SJSA1 (cell line): ENCODE data around the gene MBD3L1. TPM values are rescaled to one million over a fixed set of nuclear protein-coding genes. Genes with fewer than 3 reads are reported as not detected.

Experiments
- DNase-seq, 2 experiments: peaks; one replicate each; pipeline ENCODE4 v3.0.0-alpha.2; 2015 to 2020; ENCODE audit warnings: low spot score in 2 of 2, low read depth in 1 of 2
- H3K27ac ChIP-seq: fragments of 250-450 bp; sonication (Bioruptor Pico); 2 replicates; pipeline ENCODE4 v1.5.1; 2020; ENCODE audit warnings: mild to moderate bottlenecking, moderate library complexity
- H3K27me3 ChIP-seq: fragments of 250-450 bp; sonication (Bioruptor Pico); replicated peaks from 2 replicates; pipeline ENCODE4 v1.5.1; 2020; ENCODE audit warnings: mild to moderate bottlenecking, moderate library complexity
- H3K36me3 ChIP-seq: fragments of 250-450 bp; sonication (Bioruptor Pico); 2 replicates; pipeline ENCODE4 v1.5.1; 2020; ENCODE audit warnings: mild to moderate bottlenecking
- H3K4me1 ChIP-seq: fragments of 250-450 bp; sonication (Bioruptor Pico); replicated peaks from 2 replicates; pipeline ENCODE4 v1.6.1; 2021; ENCODE audit warnings: mild to moderate bottlenecking
- H3K4me3 ChIP-seq: fragments of 250-450 bp; sonication (Bioruptor Pico); 2 replicates; pipeline ENCODE4 v1.5.1; 2020; ENCODE audit warnings: mild to moderate bottlenecking
- H3K9me3 ChIP-seq: fragments of 250-450 bp; sonication (Bioruptor Pico); replicated peaks from 2 replicates; pipeline ENCODE4 v1.5.1; 2020; ENCODE audit warnings: mild to moderate bottlenecking
- total RNA-seq: library from RNA; depleted of rRNA; stranded (reverse); fragments of >200 nt; shearing (Covaris generic); gene quantifications from 2 replicates; pipeline ENCODE4 v1.2.3, GENCODE V29; 2014

The MBD3L1 gene
- total RNA-seq, 1 experiment from 2014 or later: not detected

DNA sequence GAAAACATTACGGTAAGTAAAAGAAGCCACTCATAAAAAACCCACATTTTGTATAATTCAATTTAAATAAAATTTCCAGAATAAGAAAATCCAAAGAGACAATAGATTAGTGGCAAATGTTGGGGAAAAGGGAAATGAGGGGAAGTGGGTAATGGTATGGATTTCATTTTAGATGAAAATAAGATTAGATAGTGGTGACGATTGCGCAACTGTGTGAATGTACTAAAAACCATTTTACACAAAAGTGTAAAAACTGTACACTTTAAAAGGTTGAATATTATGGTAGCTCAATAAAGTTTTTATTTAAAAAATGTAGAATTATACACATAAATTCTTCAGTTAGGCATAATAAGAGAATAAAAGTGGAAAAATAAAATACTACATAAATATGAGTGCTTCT lies 3.7 kb downstream of the MBD3L1 start:
- Histone ChIP-seq H3K9me3 (no peaks in the 10 kb centered on the region; the same call in 1 of the 2 replicates), H3K4me3 (no peak overlapping the region), H3K36me3 (0 out of 2 replicates have a peak, but pooled peaks cover 6% of the 10 kb centered on the region), H3K4me1 (no peaks in the 10 kb centered on the region), H3K27me3 (peaks cover 5% of the 10 kb centered on the region; the same call in 1 of the 2 replicates), H3K27ac (no peak overlapping the region)
- DNase-seq: no peak

DNA sequence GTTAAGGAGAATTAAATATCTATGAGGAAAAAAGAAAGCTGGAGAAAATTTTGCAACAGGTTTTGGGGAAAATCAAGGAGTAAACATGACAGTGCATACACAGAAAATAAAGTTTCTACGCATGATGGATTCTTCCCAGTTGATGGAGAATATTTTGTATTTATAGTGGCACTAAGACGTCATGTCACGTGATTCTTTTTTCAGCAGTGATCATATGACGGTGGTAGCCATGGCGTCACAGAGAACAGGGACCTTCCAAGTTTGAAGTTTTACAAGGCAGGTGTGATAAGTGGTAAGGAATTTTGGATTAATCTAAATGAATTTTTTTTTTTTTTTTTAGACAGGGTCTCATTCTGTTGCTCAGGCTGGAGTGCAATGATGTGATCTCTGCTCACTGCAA lies 8.5 kb downstream of the MBD3L1 start:
- Histone ChIP-seq H3K27ac (no peak overlapping the region), H3K9me3 (no peaks in the 10 kb centered on the region), H3K27me3 (peaks cover 5% of the 10 kb centered on the region; the same call in 1 of the 2 replicates), H3K36me3 (no peaks in the 10 kb centered on the region), H3K4me1 (no peaks in the 10 kb centered on the region), H3K4me3 (no peak overlapping the region)
- DNase-seq: no peak

DNA sequence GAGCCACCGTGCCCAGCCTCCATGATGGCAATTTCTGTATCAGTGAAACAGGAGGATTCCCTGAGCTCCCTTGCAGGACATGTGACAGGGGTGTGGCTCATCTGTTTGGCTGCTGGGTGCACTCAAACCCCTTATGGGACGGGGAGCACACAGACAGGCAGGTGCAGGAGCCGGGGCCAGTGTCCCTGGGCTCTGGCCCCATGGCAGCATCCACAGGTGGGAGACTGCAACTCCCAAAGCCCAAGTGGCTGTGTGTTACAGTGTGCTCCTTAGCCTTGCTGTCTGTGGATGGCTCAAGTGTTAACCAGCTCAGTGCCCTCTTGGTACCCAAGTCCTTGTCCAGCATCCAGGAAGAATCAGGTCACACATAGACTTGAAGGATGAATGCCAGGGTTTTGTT lies 14.6 kb downstream of the MBD3L1 start:
- no peak overlapping the region for H3K4me3 ChIP-seq
- no peaks in the 10 kb centered on the region for H3K9me3 ChIP-seq
- no peaks in the 10 kb centered on the region for H3K4me1 ChIP-seq
- H3K27me3 ChIP-seq: no peaks in the 10 kb centered on the region
- H3K27ac ChIP-seq: no peak overlapping the region
- DNase-seq: no peak
- H3K36me3 ChIP-seq: no peaks in the 10 kb centered on the region

DNA sequence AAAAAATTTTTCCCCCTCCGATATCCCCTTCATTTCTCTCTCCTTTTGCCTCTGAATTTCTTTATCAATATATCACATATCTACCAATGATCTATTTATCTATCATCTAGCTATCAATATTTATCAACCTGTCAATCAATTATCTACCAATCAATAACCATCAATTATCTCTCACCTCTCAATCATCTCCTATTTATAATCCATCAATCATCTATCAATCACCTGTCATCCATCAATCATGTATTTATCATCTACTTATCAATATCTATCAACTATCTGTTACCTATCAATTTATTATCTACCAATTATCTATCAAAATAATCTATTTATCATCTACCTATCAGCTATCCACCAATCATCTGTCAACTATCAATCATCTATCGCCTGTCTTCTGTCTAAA lies 17.1 kb downstream of the MBD3L1 start:
- no peaks in the 10 kb centered on the region for H3K27me3 ChIP-seq
- DNase-seq: no peak
- H3K9me3 ChIP-seq: no peaks in the 10 kb centered on the region
- no peaks in the 10 kb centered on the region for H3K36me3 ChIP-seq
- H3K4me3 ChIP-seq: no peak overlapping the region
- H3K4me1 ChIP-seq: no peaks in the 10 kb centered on the region
- no peak overlapping the region for H3K27ac ChIP-seq

DNA sequence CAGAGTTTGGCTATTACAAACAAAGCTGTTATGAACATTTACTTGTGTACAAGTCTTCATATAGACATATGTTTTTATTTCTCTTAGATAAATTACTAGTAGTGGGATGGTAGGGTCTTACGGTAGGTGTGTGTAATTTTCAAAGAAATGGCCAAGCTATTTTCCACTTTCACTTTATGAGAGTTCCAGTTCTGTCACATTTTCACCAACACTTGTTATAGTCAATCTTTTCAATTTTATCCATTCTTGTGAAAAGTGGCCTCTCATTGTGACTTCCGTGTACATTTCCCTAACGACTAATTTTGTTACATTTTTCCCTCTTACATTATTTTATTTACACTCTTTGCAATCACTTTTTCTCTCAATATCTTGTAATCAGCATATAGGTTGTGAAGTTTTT lies 18.3 kb downstream of the MBD3L1 start:
- H3K9me3 ChIP-seq: no peaks in the 10 kb centered on the region
- no peak for DNase-seq
- no peaks in the 10 kb centered on the region for H3K4me1 ChIP-seq
- no peaks in the 10 kb centered on the region for H3K27me3 ChIP-seq
- H3K36me3 ChIP-seq: no peaks in the 10 kb centered on the region
- no peak overlapping the region for H3K27ac ChIP-seq
- H3K4me3 ChIP-seq: no peak overlapping the region

DNA sequence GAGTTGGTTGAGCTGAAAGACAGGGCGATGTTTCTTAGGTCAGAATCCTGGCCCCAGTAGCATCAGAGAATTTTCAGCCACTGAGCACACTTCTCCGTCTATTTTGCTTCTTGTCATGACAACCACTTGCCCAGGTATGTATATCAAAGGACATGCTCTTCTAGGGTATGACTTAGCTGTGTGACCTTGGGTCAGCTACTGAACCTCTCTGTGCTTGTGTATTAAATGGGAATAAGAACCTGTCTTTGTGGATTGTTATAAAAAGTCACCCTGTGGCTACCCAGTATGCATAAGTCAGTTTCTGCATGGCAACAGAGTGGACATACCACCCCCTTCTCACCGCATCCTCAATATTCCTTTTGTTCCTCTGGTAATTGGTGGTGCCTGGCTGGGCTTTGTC lies 26.1 kb downstream of the MBD3L1 start:
- Histone ChIP-seq H3K27me3 (no peaks in the 10 kb centered on the region; the same call in 1 of the 2 replicates), H3K27ac (no peak overlapping the region), H3K4me1 (no peaks in the 10 kb centered on the region), H3K4me3 (no peak overlapping the region), H3K9me3 (no peaks in the 10 kb centered on the region), H3K36me3 (no peaks in the 10 kb centered on the region)
- no peak for DNase-seq

DNA sequence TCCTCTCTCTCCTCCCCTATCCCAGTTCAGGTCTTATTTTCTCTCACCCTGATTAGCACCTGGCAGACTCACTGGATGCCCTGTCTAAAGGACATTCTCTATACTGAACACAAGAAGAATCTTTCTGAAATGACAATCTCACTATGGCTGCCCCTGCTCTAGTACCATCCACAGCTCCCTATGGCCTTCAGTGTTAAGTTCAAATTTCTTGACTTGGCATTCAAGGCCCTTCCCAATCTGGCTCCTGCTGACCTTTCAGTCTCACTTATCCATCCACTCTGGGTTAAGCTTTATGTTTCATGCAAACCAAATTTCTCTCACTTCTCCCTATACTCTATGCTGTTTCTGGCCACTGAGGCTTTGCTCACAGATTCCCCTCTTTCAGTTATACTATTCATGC lies 34.2 kb downstream of the MBD3L1 start:
- DNase-seq: no peak
- H3K36me3 ChIP-seq: no peaks in the 10 kb centered on the region
- H3K27ac ChIP-seq: no peak overlapping the region
- H3K4me3 ChIP-seq: no peak overlapping the region
- H3K4me1 ChIP-seq: no peaks in the 10 kb centered on the region
- no peaks in the 10 kb centered on the region for H3K27me3 ChIP-seq
- H3K9me3 ChIP-seq: no peaks in the 10 kb centered on the region; the same call in 1 of the 2 replicates

DNA sequence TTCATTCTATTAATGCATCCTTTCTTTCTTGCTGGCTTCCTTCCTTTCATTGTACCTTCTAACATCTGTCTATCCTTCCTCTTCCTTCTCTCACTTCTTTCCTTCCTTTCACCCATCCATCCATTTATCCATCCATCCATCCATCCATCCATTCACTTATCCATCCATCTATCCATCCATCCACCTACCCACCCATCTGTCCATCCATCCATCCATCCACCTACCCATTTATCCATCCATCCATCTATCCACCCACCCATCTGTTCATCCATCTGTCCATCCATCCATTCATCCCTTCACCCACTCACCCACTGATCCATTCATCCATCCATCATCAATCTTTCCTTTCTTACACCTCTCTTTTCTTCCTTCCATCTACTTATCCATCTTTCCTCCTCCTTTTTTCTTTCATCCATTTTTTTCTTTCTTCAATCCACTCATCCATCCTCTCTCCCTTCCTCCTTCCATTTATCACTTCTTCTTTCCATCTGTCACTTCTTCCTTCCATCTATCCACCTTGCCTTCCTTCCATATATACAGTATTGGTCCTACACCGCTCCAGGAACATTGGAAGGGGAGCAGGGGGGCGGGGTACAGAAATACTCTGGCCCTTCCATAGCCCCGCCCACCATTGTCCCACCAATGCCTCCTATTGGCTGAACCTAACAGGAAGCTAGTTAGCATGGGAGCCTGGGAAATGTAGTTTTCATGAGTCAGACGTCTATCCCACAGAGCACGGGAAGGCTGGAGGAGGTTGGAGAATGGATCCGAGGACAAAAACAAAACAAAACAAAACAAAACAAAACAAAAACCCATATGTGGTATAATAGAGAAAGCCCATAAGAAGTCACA lies 45.9 kb downstream of the MBD3L1 start:
- Histone ChIP-seq H3K9me3 (no peaks in the 10 kb centered on the region), H3K27ac (no peak overlapping the region)

DNA sequence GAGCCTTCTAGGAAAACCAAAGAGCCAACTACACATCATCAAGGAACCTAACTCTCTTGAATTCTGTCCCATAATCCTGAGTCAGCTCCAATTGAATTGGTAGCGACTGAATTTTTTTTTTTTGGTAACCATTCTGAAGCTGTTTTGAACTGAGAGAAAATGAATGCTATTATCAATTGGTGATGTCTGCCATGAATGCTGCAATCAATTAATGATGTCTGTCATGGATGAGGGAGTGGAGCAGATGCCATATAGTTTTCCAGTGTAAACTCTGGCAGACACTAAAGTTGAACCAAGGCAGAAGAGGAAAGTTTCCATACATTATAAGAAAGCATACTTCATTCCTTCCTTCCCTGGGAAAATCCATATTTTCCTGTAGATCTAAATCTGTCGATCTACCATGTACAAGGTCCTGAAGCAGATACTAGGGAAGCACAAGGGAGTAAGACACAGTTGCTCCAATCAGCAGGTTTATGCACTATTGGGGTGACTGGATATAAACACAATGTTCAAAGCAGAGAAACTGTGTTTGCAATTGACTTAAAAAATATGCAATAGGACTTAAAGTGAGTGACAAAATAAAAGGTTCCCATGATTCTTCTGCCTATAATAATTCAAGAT lies 48.8 kb downstream of the MBD3L1 start:
- Histone ChIP-seq H3K9me3 (no peaks in the 10 kb centered on the region; the same call in none of the 2 replicates), H3K4me1 (no peaks in the 10 kb centered on the region), H3K27me3 (no peaks in the 10 kb centered on the region), H3K4me3 (no peak overlapping the region), H3K36me3 (no peaks in the 10 kb centered on the region), H3K27ac (no peak overlapping the region)
- DNase-seq: no peak

More for the DNA sequence above, 45.9 kb downstream of the MBD3L1 start:
- DNase-seq: no peak
- no peak overlapping the region for H3K4me3 ChIP-seq
- H3K36me3 ChIP-seq: no peaks in the 10 kb centered on the region
- H3K4me1 ChIP-seq: no peaks in the 10 kb centered on the region
- H3K27me3 ChIP-seq: no peaks in the 10 kb centered on the region

DNA sequence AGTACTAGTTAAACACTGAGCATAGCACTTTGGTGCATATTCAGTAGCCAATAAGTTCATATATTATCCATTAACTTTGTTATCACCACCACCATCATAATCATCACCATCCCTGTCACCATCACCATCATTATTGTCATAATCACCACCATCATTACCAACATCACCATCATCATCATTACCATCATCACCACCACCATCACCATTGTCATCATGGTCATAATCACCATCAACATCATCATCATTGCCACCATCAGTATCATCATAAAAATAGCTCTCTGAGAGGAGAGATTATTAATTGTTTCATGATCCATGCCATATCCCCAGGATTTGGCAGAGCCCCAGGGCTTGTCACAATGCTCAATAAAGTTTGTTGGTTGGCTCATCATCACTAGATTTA lies 49.3 kb downstream of the MBD3L1 start:
- no peaks in the 10 kb centered on the region for H3K36me3 ChIP-seq
- H3K27ac ChIP-seq: no peak overlapping the region
- H3K4me1 ChIP-seq: no peaks in the 10 kb centered on the region
- H3K27me3 ChIP-seq: no peaks in the 10 kb centered on the region
- no peak overlapping the region for H3K4me3 ChIP-seq
- no peaks in the 10 kb centered on the region; the same call in none of the 2 replicates for H3K9me3 ChIP-seq
- no peak for DNase-seq

DNA sequence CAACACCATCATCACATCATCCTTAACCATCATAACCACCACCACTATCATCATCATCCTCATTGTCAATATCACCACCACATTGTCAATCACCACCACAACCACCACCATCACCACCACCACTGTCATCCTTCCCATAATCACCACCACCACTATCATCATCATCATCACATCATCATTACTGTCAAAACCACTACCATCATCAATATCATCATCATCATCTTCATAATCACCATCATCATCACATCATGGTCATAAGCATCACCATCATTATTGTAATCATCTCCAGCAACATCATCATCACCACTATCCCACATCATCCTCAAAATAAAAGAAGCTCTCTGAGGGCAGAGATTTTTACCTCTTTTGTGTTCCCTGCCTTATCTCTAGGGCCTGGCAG lies 52.2 kb downstream of the MBD3L1 start:
- Histone ChIP-seq H3K4me3 (no peak overlapping the region), H3K9me3 (no peaks in the 10 kb centered on the region; the same call in none of the 2 replicates), H3K27me3 (no peaks in the 10 kb centered on the region), H3K4me1 (no peaks in the 10 kb centered on the region), H3K27ac (no peak overlapping the region), H3K36me3 (no peaks in the 10 kb centered on the region)
- no peak for DNase-seq

DNA sequence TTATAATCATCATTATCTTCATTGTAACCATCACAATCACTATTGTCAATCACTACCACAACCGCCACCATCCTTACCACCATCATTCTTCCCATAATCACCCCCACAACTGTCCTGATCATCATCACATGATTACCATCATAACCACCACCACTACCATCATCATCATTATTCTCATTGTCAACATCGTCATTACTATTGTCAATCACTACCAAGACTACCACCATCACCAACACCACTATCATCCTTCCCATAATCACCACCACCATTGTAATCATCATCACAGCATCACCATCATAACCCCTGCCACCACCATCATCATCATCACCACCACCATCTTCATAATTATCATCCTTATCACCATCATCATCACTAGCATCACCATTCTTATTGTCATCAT lies 55.2 kb downstream of the MBD3L1 start:
- Histone ChIP-seq H3K4me3 (no peak overlapping the region), H3K4me1 (no peaks in the 10 kb centered on the region), H3K36me3 (no peaks in the 10 kb centered on the region), H3K27me3 (no peaks in the 10 kb centered on the region), H3K27ac (no peak overlapping the region), H3K9me3 (no peaks in the 10 kb centered on the region; the same call in none of the 2 replicates)
- DNase-seq: no peak

DNA sequence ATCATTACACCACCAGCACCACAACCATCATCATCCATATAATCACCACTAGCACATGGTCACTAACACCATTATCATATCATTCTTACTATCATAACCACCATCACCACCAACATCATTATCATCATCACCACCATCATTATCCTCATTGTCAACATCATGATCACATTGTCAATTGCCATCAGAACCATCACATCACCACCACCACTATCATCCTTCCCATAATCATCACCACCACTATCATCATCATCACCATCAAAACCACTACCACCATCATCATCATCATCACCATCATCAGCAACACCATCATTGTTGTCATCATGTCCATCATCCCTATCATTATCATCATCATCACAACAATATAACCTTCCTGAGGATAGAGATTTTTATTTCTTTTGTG lies 58.1 kb downstream of the MBD3L1 start:
- no peak overlapping the region for H3K27ac ChIP-seq
- H3K27me3 ChIP-seq: no peaks in the 10 kb centered on the region
- H3K9me3 ChIP-seq: no peaks in the 10 kb centered on the region
- H3K4me3 ChIP-seq: no peak overlapping the region
- H3K36me3 ChIP-seq: no peaks in the 10 kb centered on the region
- H3K4me1 ChIP-seq: no peaks in the 10 kb centered on the region
- DNase-seq: no peak
